Stimulated activated CD4-positive, alpha-beta T cell treated with anti-CD3 and anti-CD28 coated beads, Interleukin-1b, Interleukin-23, amount 100 ng/mL, for 4 hours (primary cell): ENCODE data around the gene ZNF423.
"Not testable (repeated sequence)": the region's sequence is repeated elsewhere in the genome, so short reads cannot be mapped to it uniquely, and the experiment has no call there.

ENCODE experiments used
- DNase-seq, 2 donors: peaks; one replicate each; pipeline ENCODE4 v3.0.0-alpha.2; 2020; ENCODE audit warnings: low read depth in 2 of 2

The ZNF423 gene

GRCh38 chr16:49698453-49698815 lies 157.5 kb downstream of the ZNF423 start:
- DNase-seq = no peak

- no peak for DNase-seq
Observed at GRCh38 chr16:49697631-49698452, 158.1 kb downstream of the ZNF423 start.

- DNase-seq = no peak
Observed at GRCh38 chr16:49696414-49697101, 159.4 kb downstream of the ZNF423 start.

- no peak for DNase-seq
Observed at GRCh38 chr16:49695782-49696413, 160.0 kb downstream of the ZNF423 start.

- DNase-seq = no peak
Observed at GRCh38 chr16:49693445-49693844, 162.5 kb downstream of the ZNF423 start.

GRCh38 chr16:49690778-49691177 lies 165.1 kb downstream of the ZNF423 start:
- DNase-seq = no peak

- DNase-seq = no peak
Observed at GRCh38 chr16:49688036-49688697, 167.7 kb downstream of the ZNF423 start.

GRCh38 chr16:49687476-49688002 lies 168.4 kb downstream of the ZNF423 start:
- no peak for DNase-seq

- DNase-seq = no peak
Observed at GRCh38 chr16:49684696-49685095, 171.2 kb downstream of the ZNF423 start.

GRCh38 chr16:49682577-49683165 lies 173.2 kb downstream of the ZNF423 start:
- no peak for DNase-seq

GRCh38 chr16:49681217-49681883 lies 174.6 kb downstream of the ZNF423 start:
- no peak for DNase-seq

GRCh38 chr16:49679095-49679494 lies 176.8 kb downstream of the ZNF423 start:
- no peak for DNase-seq

- DNase-seq = not testable (repeated sequence)
Observed at GRCh38 chr16:49677661-49678060, 178.3 kb downstream of the ZNF423 start.

- DNase-seq = no peak
Observed at GRCh38 chr16:49675413-49675812, 180.5 kb downstream of the ZNF423 start.

GRCh38 chr16:49674990-49675389 lies 180.9 kb downstream of the ZNF423 start:
- no peak for DNase-seq

GRCh38 chr16:49674351-49674851 lies 181.5 kb downstream of the ZNF423 start:
- DNase-seq = no peak

- DNase-seq = no peak
Observed at GRCh38 chr16:49673442-49673841, 182.5 kb downstream of the ZNF423 start.

GRCh38 chr16:49672753-49673152 lies 183.2 kb downstream of the ZNF423 start:
- DNase-seq = no peak

GRCh38 chr16:49671333-49671732 lies 184.6 kb downstream of the ZNF423 start:
- no peak for DNase-seq

GRCh38 chr16:49670627-49671026 lies 185.3 kb downstream of the ZNF423 start:
- no peak for DNase-seq
